ENCODE measurements around the gene SRRM3. TPM values are rescaled to one million over a fixed set of nuclear protein-coding genes. Genes with fewer than 3 reads are reported as not detected.
A peak's percentile ranks its signal among the peaks of the same experiment; 100 is the strongest.

SRRM3 gene
- total and polyA plus RNA-seq, 10 donors, result 0.23 to 1.6 (median 0.93) TPM; not detected in 1

DNA sequence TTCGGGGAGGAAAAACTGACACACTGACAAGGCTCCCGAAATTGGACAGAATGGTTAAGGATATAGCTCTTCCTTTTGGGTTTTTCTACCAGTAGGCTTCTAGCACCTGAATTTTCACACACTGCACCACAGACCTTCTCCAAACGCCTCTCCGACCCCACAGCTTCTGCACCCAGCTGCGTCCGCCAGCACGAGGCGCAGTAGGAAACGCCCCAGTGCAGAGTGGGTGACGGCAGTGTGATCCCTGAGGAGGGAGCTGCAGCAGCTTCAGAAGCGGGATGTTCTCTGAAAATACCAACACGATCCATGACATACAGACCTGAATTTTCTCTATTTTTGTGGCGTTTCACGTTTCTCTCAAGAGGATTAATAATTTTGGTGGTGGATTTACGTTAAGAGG lies 126.7 kb downstream of the SRRM3 start:
- 72 to 80% (median 73%) methylated on average over 15 of the region's 15 CpGs for WGBS, 5 donors
- no peak overlapping the region for H3K27ac ChIP-seq
- intact Hi-C loops (cut with DNase I; ENCODE audit: low total_unique reads), result no loop called here
- peaks cover 0 to 76% (median 28%) of the 10 kb centered on the region in 6 donors for H3K36me3 ChIP-seq
- H3K9me3 ChIP-seq, result no peaks in the 10 kb centered on the region
- TF ChIP-seq, protein P1, sequence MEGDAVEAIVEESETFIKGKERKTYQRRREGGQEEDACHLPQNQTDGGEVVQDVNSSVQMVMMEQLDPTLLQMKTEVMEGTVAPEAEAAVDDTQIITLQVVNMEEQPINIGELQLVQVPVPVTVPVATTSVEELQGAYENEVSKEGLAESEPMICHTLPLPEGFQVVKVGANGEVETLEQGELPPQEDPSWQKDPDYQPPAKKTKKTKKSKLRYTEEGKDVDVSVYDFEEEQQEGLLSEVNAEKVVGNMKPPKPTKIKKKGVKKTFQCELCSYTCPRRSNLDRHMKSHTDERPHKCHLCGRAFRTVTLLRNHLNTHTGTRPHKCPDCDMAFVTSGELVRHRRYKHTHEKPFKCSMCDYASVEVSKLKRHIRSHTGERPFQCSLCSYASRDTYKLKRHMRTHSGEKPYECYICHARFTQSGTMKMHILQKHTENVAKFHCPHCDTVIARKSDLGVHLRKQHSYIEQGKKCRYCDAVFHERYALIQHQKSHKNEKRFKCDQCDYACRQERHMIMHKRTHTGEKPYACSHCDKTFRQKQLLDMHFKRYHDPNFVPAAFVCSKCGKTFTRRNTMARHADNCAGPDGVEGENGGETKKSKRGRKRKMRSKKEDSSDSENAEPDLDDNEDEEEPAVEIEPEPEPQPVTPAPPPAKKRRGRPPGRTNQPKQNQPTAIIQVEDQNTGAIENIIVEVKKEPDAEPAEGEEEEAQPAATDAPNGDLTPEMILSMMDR (IDR thresholded peaks at IDR 0.05 in 8 of 11, conservative IDR thresholded peaks at IDR 0.05 in 3 of 11), result no peak
- TF ChIP-seq POLR2A (IDR thresholded peaks at IDR 0.05), result no peak
- TF ChIP-seq POLR2AphosphoS5 (IDR thresholded peaks at IDR 0.05), result no peak
- peaks cover 11 to 70% (median 34%) of the 10 kb centered on the region in 6 donors for H3K4me1 ChIP-seq
- H3K27me3 ChIP-seq (replicated peaks in 1 of 7), result no peaks in the 10 kb centered on the region
- no peak for DNase-seq
- H3K4me3 ChIP-seq, result no peak overlapping the region

DNA sequence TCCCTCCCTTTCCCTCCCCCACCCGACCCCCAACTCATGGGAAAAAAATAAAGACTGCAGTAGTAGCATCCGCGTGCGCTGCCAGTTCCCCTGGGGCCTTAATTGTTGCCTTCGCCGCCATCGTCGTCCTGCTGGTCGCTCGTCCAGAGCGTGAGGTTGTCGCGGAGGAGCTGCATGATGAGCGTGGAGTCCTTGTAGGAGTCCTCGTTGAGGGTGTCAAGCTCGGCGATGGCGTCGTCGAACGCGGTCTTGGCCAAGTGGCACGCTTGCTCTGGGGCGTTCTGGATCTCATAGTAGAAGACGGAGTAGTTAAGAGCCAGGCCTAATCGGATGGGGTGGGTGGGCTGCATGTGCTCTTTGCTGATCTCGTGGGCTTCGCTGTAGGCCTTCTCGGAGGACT lies 127.8 kb downstream of the SRRM3 start:
- intact Hi-C loops (cut with DNase I; ENCODE audit: low total_unique reads), result no loop called here
- Histone ChIP-seq H3K27ac (peak overlapping the region in 1 of 8 donors; percentile 30), H3K4me1 (peaks cover 17 to 81% (median 45%) of the 10 kb centered on the region in 6 donors), H3K9me3 (no peaks in the 10 kb centered on the region), H3K36me3 (peaks cover 0 to 70% (median 28%) of the 10 kb centered on the region in 6 donors), H3K27me3 (replicated peaks in 1 of 7) (no peaks in the 10 kb centered on the region), H3K4me3 (no peak overlapping the region)
- TF ChIP-seq POLR2AphosphoS5 (IDR thresholded peaks at IDR 0.05), result peak in 2 of 3 donors; percentile 39 to 73
- no peak for TF ChIP-seq POLR2A (IDR thresholded peaks at IDR 0.05)
- WGBS, 5 donors, result 93 to 95% (median 94%) methylated on average over 29 of the region's 29 CpGs
- no peak for DNase-seq

DNA sequence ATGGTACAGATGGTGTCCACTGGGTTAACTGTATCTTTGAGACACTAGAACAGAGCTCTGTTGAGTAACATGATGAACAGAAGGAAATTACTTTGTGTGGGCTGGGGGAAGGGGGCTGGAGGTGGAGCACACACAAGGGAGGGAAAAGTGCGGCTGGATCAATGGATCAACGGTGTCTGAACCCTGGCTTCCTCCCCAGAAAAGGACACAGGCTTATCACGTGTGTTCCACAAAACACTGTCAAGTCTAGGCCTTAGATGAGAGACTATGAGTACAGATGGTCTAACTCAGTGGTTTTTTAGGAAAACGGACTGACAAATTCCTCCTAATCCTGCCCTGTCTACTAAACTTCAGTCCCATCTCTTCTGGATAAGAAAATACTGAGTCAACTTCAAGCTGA lies 128.6 kb downstream of the SRRM3 start:
- Histone ChIP-seq H3K27me3 (replicated peaks in 1 of 7) (no peaks in the 10 kb centered on the region), H3K4me3 (no peak overlapping the region), H3K9me3 (no peaks in the 10 kb centered on the region), H3K27ac (peak overlapping the region in 4 of 8 donors; percentile 10 to 30 (median 16)), H3K36me3 (peaks cover 0 to 66% (median 28%) of the 10 kb centered on the region in 6 donors), H3K4me1 (peaks cover 17 to 89% (median 50%) of the 10 kb centered on the region in 6 donors)
- intact Hi-C loops (cut with DNase I; ENCODE audit: low total_unique reads), result no loop called here
- TF ChIP-seq, protein P1 (IDR thresholded peaks at IDR 0.05 in 8 of 11, conservative IDR thresholded peaks at IDR 0.05 in 3 of 11), result no peak
- no peak for TF ChIP-seq POLR2A (IDR thresholded peaks at IDR 0.05)
- no peak for TF ChIP-seq POLR2AphosphoS5 (IDR thresholded peaks at IDR 0.05)
- 42 to 70% (median 51%) methylated on average over 4 of the region's 4 CpGs for WGBS, 5 donors
- no peak for DNase-seq

DNA sequence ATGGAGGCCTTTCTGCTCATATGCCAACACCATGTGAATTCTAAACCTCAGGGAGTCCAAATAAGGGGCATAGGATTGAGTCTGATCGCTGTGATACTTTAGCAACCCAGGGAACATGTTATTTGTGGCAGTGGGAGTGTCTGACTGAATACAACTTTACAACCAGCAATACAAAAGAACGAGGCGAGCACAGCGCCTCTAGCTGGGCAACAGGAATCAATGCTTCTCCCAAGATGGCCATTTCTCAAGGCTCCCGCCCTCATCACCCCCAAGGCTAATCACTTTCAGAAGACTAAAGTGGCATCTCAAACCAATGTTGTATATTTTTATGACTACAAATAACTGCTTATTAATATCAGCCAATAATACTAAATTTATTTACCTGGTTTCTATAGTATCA lies 129.0 kb downstream of the SRRM3 start:
- no peak overlapping the region for H3K4me3 ChIP-seq
- no peak for DNase-seq
- no peak for TF ChIP-seq POLR2A (IDR thresholded peaks at IDR 0.05)
- TF ChIP-seq POLR2AphosphoS5 (IDR thresholded peaks at IDR 0.05), result no peak
- TF ChIP-seq, protein P1 (IDR thresholded peaks at IDR 0.05 in 8 of 11, conservative IDR thresholded peaks at IDR 0.05 in 3 of 11), result no peak
- peaks cover 0 to 66% (median 28%) of the 10 kb centered on the region in 6 donors for H3K36me3 ChIP-seq
- intact Hi-C loops (cut with DNase I; ENCODE audit: low total_unique reads), result no loop called here
- no peaks in the 10 kb centered on the region for H3K9me3 ChIP-seq
- H3K4me1 ChIP-seq, result peaks cover 17 to 93% (median 52%) of the 10 kb centered on the region in 6 donors
- H3K27ac ChIP-seq, result peak overlapping the region in 4 of 8 donors; percentile 10 to 30 (median 16)
- 69 to 93% (median 82%) methylated on average over 5 of the region's 5 CpGs for WGBS, 5 donors
- no peaks in the 10 kb centered on the region for H3K27me3 ChIP-seq (replicated peaks in 1 of 7)
